ENCODE data around the gene GOLGA3. TPM values are rescaled to one million over a fixed set of nuclear protein-coding genes. Genes with fewer than 3 reads are reported as not detected.
A peak's percentile ranks its signal among the peaks of the same experiment; 100 is the strongest.
"Not testable (repeated sequence)": the region's sequence is repeated elsewhere in the genome, so short reads cannot be mapped to it uniquely, and the experiment has no call there.

GOLGA3 gene, protein sequence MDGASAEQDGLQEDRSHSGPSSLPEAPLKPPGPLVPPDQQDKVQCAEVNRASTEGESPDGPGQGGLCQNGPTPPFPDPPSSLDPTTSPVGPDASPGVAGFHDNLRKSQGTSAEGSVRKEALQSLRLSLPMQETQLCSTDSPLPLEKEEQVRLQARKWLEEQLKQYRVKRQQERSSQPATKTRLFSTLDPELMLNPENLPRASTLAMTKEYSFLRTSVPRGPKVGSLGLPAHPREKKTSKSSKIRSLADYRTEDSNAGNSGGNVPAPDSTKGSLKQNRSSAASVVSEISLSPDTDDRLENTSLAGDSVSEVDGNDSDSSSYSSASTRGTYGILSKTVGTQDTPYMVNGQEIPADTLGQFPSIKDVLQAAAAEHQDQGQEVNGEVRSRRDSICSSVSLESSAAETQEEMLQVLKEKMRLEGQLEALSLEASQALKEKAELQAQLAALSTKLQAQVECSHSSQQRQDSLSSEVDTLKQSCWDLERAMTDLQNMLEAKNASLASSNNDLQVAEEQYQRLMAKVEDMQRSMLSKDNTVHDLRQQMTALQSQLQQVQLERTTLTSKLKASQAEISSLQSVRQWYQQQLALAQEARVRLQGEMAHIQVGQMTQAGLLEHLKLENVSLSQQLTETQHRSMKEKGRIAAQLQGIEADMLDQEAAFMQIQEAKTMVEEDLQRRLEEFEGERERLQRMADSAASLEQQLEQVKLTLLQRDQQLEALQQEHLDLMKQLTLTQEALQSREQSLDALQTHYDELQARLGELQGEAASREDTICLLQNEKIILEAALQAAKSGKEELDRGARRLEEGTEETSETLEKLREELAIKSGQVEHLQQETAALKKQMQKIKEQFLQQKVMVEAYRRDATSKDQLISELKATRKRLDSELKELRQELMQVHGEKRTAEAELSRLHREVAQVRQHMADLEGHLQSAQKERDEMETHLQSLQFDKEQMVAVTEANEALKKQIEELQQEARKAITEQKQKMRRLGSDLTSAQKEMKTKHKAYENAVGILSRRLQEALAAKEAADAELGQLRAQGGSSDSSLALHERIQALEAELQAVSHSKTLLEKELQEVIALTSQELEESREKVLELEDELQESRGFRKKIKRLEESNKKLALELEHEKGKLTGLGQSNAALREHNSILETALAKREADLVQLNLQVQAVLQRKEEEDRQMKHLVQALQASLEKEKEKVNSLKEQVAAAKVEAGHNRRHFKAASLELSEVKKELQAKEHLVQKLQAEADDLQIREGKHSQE (N-terminal part only)
- 10 to 100 TPM; 32.2 to 49.8 TPM for total RNA-seq

GRCh38 chr12:132828706-132829534 lies at the start of gene GOLGA3:
GOLGA3 (minus strand) TSS chr12:132828869; CDS start chr12:132822128, 6,741 bp downstream.
- TF ChIP-seq, protein P1, sequence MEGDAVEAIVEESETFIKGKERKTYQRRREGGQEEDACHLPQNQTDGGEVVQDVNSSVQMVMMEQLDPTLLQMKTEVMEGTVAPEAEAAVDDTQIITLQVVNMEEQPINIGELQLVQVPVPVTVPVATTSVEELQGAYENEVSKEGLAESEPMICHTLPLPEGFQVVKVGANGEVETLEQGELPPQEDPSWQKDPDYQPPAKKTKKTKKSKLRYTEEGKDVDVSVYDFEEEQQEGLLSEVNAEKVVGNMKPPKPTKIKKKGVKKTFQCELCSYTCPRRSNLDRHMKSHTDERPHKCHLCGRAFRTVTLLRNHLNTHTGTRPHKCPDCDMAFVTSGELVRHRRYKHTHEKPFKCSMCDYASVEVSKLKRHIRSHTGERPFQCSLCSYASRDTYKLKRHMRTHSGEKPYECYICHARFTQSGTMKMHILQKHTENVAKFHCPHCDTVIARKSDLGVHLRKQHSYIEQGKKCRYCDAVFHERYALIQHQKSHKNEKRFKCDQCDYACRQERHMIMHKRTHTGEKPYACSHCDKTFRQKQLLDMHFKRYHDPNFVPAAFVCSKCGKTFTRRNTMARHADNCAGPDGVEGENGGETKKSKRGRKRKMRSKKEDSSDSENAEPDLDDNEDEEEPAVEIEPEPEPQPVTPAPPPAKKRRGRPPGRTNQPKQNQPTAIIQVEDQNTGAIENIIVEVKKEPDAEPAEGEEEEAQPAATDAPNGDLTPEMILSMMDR (IDR thresholded peaks at IDR 0.05) = no peak
- H3K4me3 ChIP-seq = peak within 1 kb of the TSS; percentile 79 to 94
- peak within 1 kb of the TSS; percentile 92 to 97 for H3K27ac ChIP-seq
- H3K36me3 ChIP-seq = peaks cover 17% of the 10 kb centered on the region
- peaks cover 0 to 28% of the 10 kb centered on the region in 2 donors for H3K4me1 ChIP-seq
- DNase-seq (ENCODE audit: low spot score) = peak; percentile 92
- no peaks in the 10 kb centered on the region for H3K27me3 ChIP-seq
- H3K9me3 ChIP-seq = no peaks in the 10 kb centered on the region

GRCh38 chr12:132874620-132875019 lies 46.0 kb upstream of the GOLGA3 start:
- H3K9me3 ChIP-seq; H3K27ac ChIP-seq; H3K4me1 ChIP-seq; H3K27me3 ChIP-seq; H3K4me3 ChIP-seq; DNase-seq (ENCODE audit: low spot score): not testable (repeated sequence)
- H3K36me3 ChIP-seq = peaks cover 73% of the 10 kb centered on the region

DNA sequence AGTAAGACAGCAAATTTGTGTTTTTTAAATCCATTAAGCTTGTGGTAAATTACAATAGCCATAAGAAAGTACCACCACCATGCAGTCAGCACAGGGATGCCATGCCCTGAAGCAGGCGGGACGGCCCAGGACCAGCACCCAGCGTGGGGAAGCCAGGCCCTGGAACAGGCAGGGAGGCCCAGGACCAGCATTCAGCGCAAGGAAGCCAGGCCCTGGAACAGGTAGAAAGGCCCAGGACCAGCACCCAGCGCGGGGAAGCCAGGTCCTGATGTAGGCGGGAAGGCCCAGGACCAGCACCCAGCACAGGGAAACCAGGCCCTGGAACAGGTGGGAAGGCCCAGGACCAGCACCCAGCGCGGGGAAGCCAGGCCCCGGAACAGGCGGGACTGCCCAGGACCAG lies 45.5 kb upstream of the GOLGA3 start:
- Histone ChIP-seq H3K9me3 (no peaks in the 10 kb centered on the region), H3K27ac (no peak overlapping the region), H3K4me3 (no peak overlapping the region), H3K36me3 (peaks cover 77% of the 10 kb centered on the region), H3K4me1 (no peaks in the 10 kb centered on the region), H3K27me3 (no peaks in the 10 kb centered on the region)
- no peak for DNase-seq (ENCODE audit: low spot score)
- TF ChIP-seq, protein P1 (IDR thresholded peaks at IDR 0.05) = no peak

DNA sequence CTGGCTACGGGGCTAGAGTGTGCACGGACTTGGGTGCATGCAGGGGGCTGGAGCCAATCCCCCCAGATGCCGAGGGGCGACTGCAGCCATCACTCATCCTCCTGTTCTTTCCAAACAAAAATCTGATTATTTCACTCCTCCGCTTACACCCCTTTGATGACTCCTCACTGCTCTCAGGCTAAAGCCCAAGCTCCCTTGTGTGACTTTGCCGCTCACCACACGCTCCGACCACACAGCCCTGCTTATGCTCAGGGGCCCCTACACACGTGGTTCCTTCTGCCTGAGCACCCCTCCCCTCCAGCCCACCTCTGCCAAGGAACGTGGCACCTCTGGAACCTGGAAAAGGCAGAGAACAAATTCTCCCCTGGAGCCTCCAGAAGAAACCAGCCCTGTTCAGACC lies 45.1 kb upstream of the GOLGA3 start:
- Histone ChIP-seq H3K4me1 (no peaks in the 10 kb centered on the region), H3K27ac (no peak overlapping the region), H3K4me3 (no peak overlapping the region), H3K36me3 (peaks cover 77% of the 10 kb centered on the region), H3K27me3 (no peaks in the 10 kb centered on the region), H3K9me3 (no peaks in the 10 kb centered on the region)
- no peak for DNase-seq (ENCODE audit: low spot score)
- TF ChIP-seq, protein P1 (IDR thresholded peaks at IDR 0.05) = no peak

DNA sequence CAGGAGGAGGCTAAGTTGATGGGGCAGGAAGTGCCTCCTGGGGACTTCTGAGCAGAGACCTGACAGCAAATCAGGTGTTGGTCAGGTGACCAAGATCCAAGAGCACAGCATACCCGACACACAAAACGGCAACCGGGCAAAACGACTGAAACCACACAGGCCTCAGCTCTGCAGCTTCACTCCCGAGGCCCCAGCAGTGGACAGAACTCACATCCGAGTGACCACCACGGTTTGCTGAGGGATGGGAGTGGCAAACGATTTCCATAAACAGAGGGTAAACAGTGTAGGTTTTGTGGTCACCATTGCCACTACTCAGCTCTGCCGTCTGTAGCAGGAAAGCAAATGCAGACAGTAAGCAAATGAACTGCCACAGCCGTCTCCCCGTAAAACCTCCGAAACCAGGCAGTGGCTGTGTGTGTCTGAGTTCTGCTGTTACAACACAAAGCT lies 44.3 kb upstream of the GOLGA3 start:
- Histone ChIP-seq H3K27ac (no peak overlapping the region), H3K27me3 (no peaks in the 10 kb centered on the region), H3K4me3 (no peak overlapping the region), H3K4me1 (no peaks in the 10 kb centered on the region), H3K36me3 (peaks cover 77% of the 10 kb centered on the region), H3K9me3 (no peaks in the 10 kb centered on the region)
- TF ChIP-seq, protein P1 (IDR thresholded peaks at IDR 0.05) = no peak
- no peak for DNase-seq (ENCODE audit: low spot score)
